Nucleus accumbens (tissue), 56 donors: ENCODE measurements around the gene PATJ.

Source experiments
- DNase-seq, 56 donors: peaks; one replicate each; lab custom pipeline; 2025; lab: John Stamatoyannopoulos, UW

The PATJ gene

DNA sequence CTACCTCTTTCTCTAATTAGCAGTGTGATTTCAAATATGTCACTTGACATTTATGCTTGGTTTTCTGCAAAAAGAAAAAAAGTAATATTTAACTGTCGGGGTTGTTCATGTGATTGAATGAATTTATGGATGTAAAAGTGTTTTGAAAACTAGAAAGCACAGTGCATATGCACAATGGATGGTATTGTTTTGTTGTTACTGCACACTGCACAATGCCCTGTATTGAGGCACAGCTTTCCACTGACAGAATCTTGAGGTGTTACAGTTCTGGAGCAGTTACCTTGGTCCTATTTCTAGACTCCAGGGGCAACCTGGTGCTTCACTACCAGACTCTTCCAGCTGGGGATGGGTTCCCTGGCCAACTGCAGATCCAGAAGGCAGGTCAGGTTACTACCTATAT lies 335.5 kb downstream of the PATJ start:
- no peak for DNase-seq

DNA sequence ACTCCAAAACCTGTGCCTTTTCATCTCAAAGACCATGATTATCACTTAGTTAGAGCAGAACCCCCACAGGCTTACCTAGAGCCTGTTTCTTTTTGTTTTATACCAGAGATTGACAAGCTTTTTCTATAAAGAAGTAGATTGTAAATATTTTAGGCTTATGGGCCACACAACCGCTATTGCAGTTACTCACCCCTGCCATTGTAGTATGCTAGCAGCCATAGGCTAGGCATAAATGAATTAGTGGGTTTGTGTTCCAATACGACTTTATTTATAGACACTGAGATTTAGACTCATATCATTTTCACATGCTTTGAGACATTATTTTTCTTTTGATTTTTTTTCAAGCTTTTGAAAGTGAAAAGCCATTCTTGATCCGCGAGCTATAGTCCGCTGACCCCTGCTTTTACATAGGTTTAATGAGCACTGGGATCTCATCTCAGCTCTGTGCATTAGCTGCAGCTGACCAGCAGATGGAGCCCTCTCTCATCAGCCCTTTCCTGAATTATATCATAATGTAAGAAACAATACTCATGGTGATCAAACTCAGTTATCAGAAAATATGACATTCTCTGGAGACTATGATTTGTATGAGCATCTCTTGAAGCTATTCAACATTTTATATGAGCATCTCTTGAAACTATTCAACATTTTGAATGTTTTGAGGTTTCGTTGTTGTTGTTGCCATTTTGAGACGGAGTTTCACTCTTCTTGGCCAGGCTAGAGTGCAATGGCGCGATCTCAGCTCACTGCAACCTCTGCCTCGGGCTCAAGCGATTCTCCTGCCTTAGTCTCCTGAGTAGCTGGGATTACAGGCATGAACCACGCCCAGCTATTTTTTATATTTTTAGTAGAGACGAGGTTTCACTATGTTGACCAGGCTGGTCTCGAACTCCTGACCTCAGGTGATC lies 340.4 kb downstream of the PATJ start:
- DNase-seq = peak in 17 of 56 donors; percentile 1 to 51 (median 5)

DNA sequence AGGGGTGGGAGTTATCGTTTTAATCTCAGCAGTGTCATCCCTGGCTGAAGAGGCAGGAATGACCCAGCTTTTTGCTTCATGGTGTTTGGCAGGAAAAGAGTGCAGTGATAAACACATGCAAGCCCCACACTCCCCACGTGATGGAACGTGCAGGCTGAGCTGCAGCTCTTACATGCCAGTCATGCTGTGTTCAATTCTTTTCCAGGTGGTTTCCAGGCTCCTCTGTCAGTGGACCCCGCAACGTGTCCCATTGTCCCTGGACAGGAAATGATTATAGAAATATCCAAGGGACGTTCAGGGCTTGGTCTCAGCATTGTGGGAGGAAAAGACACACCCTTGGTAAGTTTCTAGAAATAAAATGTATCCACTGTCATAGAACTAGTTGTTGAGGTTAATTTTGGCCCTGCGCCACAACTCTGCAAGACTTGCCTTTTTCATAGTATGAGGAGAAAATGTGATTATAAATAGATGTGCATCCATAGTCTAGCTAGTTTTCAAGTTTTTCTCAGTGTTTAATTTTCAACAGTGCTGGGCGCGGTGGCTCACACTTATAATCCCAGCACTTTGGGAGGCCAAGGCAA lies 342.1 kb downstream of the PATJ start:
- DNase-seq = no peak

DNA sequence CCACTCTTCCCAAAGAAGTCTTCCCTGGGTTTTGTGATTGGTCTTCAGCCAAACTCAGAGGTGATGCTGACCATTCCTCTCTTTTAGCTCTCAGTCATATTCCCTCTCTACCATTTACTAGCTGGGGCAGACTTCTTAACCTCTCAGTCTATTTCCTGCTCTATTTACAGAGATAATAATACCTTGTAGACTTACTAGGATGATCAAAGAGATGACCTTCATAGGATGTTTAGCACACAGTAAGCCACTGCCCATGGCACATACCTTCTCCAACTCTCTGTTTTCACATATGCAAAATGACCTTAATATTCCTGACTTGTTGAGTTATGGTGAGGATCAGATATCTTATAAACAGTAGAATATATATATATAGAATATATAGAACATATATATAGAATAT lies 346.2 kb downstream of the PATJ start:
- no peak for DNase-seq

DNA sequence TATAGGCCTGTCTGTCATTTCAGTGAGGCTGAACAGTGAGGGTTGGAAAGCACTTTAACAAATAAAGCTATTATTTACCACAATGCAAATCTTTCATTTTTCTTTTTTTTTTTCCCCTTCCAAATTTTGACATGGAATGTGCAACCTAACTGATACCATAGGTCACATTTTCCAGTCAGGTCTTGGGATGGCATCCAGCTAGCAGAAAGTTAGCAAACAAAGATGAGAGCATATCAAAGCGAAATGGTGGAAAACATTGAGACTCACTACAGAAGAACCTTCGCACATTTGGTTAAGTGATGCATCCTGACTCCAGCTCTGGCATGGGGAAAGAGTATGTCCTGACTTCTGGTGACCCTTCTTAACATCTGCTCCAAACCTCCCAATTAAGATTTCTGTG lies 347.3 kb downstream of the PATJ start:
- DNase-seq = no peak

DNA sequence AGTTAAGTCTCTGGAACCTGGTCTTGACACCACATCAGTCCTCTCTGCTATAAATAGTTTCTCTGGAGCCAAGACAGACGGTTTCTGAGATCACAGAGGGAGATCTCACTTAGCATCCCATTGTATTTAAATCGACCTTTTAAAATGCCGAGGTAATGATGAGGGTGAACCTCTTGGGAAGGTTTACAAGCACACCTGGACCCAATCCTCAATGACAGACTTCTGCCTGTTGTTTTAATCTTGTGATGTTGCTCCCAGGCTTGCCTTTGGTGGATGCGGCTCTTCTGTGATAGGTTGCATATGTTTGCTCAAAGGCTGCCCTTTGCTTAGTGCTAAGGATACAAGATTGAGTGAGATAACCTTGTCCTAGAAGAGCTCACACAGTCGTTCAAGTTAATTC lies 347.7 kb downstream of the PATJ start:
- DNase-seq = no peak

DNA sequence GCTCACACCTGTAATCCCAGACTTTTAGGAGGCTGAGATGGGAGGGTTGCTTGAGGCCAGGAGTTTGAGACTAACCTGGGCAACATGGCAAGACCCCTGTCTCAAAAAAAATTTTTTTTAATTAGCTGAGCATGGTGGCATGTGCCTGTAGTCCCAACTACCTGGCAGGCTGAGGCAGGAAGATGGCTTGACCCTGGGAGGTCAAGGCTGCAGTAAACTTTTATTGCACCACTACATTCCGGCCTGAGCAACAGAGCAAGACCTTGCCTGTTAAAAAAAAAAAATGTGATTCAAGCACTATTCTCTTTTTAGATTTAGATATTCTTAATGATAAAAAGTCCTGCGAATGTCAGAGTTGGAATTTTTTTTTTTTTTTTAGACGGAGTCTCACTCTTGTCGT lies 349.8 kb downstream of the PATJ start:
- no peak for DNase-seq

DNA sequence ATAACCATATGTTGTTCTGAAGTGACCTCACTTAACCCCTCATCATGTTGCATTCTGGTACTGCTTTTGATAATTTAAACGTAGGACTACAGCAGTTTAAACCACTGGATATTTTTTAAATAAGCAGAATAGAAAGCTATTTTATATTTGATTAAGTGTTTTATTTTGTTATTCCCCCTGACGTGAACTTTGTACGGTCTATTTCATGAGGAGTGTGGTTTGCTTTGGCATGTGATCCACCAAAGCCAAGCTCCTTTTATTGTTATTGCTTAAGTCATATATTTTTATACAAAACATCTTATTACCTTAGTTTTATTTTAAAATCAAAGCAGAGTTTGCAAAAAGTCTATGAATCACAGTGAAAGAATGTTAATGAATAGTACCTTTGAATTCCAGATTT lies 351.0 kb downstream of the PATJ start:
- no peak for DNase-seq

DNA sequence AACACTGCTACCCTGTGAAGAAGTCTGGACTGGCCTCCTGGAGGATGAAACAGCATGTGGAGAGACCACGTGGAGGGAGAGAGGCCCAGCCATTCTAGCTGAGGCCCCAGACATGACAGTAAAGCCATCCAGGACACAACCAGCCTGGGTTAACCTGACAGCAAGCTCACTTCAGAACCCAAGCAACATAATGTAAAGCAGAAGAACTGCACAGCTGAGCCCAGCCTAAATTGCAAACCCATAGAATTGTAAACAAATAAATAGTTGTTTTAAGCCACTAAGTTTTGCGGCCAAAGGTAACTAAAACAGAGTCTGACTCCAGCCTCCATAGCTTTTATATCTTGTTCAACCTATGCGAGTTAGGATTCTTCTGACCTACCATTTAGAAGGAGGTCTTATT lies 355.2 kb downstream of the PATJ start:
- DNase-seq = no peak

DNA sequence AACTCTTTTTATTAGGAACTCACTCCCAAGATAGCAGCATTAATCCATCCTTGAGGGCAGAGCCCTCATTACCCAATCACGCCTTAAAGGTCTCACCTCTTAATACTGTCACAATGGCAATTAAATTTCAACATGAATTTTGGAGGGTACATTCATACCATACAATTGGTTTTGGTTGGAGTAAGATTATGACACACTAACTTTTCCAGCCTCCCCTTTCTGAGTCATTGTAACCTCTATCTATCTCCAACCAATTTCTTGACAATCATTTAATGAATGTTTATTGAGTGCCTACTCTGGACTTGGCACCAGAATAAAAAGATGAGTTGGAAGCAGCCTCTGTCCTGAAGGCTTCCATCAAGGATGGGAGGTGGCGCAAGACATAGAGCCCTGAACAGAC lies 358.2 kb downstream of the PATJ start:
- no peak for DNase-seq

DNA sequence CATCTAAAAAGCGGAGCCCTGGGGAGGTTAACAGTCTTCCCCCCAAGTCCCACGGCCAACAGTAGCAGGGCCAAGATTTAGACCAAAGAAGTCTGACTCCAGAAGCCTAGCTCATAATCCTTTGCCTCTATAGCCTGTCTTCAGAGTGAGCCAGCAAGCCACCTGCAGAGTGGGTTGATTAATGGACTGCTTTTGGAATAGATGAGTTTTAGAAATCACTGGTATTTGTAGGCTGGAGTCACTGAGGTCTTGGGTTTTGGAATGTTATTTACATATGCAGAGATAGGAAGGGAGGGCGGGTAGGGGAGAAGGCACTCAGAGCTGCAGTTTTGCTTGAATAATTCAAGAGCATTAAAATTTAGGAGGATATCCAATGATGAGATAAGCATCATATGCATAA lies 361.6 kb downstream of the PATJ start:
- no peak for DNase-seq

DNA sequence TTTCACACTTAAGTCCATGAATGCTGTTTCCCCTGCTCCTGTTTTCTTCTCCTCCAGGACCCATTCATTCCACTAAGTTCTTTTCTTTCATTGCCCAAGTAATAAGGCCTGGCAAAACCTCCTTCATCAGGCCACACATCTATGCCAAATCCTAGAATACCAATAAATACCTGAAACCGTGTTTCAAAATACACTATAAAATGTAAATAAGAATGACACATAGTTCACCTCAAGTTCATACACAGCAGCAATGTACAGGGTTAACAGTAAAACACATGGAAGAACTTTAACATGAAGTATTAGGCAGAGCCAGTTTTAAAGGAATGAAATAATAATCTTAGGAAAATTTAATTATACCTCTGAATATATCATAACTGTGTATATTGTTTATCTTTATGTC lies 365.6 kb downstream of the PATJ start:
- no peak for DNase-seq

DNA sequence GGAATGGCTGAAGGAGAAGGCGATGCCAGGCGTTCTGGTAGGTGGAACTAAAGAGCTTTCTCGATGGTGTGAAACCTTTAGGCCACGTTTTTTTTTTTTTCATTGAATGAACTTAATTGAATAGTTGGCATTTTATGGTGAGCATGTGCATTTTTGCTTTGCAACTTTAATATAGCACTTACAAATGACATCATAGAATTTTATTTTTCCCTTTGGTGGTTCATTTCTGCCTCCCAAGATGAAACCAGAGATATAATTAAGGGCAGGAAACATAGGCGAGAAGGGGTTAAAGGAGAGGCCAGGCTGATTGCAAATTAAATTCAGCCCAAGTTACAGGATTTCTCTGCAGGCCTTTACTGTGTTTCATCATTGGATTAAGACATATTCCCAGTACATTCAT lies 366.8 kb downstream of the PATJ start:
- no peak for DNase-seq

DNA sequence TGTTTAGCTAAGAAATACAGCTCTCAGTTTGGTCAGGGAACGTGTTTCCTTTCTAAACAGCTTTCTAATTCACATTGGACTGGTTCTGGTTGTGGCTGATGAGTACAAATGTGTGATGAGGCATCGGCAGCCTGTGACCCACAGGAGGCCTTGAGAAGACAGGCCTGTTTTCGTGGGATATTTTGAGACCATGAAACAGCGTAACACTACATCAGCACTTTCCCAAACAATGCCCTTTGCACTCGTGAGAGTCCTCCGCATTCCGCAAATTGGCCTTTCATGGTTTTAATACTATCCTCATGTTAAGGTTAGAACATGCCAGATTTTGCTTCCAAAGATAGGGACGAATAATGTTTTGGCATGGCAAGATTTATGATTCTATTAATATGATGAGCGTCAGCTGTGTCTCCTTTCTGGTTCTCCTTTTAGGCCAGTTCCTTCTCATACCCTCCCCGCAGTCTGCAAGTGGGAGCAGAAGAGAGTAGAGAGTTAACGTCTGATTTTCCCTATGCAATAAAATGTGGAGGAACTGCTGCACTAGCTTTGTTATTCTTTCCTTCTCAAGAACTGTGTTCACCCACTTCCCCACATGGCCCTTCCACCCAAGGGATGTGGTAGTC lies 368.0 kb downstream of the PATJ start:
- no peak for DNase-seq

DNA sequence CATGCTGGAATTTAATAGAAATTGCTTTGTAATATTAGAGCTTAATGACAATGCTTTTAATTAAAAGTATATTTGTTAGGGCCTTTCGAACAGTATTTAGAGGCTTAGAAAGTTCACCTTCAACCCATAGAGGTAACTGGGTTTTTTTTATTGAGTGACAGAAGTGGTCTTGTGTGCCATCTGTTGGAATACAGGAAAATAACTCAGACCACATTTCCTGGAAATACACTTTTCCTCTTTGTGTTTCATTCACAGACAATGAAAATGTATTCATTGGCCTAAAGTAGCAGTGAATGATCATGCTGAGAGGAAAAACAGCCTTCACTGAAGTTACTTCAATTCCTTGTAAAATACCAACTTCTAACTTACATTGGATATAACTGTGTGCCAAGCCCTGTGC lies 368.8 kb downstream of the PATJ start:
- DNase-seq = no peak

DNA sequence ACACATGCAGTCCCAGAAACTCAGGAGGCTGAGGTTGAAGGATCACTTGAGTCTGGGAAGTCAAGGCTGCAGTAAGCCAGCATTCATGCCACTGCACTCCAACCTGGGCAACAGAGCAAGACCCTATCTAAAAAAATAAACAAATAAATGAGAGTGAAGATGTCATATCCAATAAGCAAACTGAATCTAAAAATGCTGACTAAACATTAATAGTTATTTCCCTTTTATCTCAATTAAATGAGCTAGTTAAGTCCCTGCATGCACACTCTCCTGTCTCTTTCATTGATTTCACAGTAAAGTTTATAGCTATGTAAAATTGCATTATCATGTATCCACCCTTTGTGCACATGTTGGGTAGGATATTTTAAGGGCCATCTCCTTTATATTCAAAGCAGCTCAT lies 371.2 kb downstream of the PATJ start:
- DNase-seq = no peak

DNA sequence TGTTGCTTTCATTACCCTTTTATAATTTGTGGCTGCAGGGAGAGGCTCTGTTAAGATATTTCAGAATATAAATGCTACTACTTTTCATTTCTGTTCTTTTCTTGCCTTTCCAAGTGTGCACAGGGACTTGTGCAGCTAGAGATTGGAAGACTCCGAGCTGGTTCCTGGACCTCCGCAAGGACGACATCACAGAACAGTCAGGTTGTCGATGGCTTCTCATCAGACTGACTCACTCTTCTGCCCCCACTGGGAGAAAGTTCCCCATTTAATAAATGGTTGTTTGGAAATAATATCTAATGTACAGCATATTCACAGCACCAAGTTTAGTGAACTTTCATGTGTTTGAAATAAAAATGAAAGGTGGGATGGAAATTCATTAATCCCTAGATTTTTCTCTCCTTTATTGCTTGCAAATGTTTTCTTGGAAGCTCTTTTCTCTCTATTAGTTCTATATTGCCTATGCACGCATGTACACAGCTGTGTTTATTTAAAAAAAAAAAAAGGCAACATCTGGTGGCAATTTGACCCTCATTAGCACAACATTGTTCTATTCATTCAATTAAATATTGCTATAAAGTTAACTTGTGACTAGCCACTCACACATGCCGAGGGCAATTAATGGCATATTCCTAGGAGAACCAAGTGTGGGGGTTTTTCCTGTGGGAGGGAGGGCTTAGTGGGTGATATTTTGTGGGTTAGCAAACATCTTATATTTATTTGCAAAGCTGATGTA lies 374.9 kb downstream of the PATJ start:
- DNase-seq = no peak

DNA sequence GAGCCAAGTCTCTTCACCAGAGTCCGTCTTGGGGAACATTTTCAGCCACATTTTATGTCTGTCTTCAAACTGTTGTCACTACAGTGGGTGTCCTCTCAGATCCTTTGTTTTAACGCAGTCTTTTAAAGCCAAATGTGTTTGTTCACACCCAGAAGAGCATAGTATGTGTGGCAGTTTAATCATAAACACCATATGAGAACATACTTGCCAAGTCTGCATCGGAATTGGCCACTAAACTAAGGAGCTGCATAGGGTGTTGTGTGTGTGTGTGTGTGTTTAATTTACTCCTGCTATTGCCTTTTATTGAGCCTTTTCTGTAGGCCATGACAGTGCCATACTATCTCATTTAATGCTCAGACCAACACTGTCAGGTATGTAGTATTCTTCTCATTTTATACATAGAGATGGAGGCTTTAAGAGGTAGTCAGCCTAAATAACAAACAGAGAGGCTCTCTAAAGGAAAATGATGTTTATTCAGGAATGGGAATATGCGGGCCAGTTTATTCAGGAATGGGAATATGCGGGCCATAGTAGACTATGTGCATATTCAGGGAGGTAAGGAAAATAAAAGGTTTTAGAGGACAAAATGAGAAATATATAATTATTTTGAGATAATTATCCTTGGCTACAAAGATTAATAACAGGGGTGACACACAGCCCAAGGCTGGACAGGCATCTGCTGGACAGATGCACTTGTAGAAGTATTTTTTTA lies 384.5 kb downstream of the PATJ start:
- DNase-seq = no peak

DNA sequence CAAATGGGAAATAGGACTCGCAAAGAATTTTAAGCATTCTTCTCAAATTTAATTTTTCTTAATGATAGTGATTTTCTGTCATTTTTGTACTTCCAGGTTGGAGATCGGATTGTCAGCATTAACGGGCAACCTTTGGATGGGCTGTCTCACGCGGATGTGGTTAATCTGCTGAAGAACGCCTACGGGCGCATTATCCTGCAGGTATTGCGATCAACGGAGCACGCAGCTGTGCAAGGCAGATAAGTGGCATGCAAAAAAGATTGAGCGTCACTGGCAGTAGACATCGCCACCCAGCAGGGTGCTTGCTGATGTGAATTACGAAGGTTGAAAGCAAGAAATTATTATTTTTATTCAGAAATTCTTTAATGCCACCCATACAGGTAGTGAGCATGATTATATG lies 386.5 kb downstream of the PATJ start:
- peak in 3 of 56 donors; percentile 1 to 41 (median 2) for DNase-seq

DNA sequence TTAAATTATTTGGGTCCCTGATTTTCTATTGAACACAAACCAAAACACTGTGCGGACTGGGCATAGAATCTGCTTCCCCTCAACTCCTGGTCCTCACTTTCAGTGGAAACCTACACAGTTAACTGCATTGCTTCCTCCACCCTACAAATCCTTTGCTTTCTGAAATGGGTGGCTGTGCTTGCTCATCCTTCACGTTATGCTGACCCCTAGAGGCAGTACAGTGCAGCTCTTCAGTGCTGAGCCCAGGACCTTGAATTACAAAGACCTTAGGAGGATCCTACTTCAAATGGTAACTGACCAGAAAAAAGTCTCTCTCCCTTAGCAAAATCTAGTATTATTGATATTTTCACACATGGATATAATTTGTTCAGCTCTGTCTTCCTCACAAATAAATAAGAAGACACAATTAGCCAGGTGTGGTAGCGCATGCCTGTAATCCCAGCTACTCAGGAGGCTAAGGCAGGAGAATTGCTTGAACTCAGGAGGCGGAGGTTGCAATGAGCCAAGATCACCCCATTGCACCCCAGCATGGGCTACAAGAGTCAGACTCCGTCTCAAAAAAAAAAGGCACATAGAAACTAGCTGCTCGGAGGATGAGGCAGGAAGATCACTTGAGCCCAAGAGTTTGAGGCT lies 388.9 kb downstream of the PATJ start:
- DNase-seq = peak in 21 of 56 donors; percentile 1 to 63 (median 14)
